AG04449 (cell line): Measurements from ENCODE around the gene HTR7.

Experiments
- CTCF ChIA-PET: fragments of 350-600 bp; formaldehyde crosslinking; extraction: SDS; loops from one replicate; lab custom pipeline; 2021; ENCODE audit warnings: antibody characterized with exemption; lab: Yijun Ruan, JAX
- POLR2A ChIA-PET: fragments of 400-600, 350-600 bp; formaldehyde crosslinking; extraction: SDS; loops from one replicate; lab custom pipeline; 2020; ENCODE audit warnings: antibody characterized with exemption, inconsistent platforms; lab: Yijun Ruan, JAX
- DNase-seq: peaks from one replicate; pipeline ENCODE4 v3.0.0-alpha.2; 2010; ENCODE audit warnings: low read depth, low spot score
- H3K4me3 ChIP-seq: 2 replicates; pipeline ENCODE4 v1.5.1; 2011; ENCODE audit warnings: low read depth, mild to moderate bottlenecking, control low read depth, low read length
- TF ChIP-seq, protein P1 (sequence below): IDR thresholded peaks from one replicate; pipeline ENCODE4 v1.5.1; 2011; ENCODE audit warnings: mild to moderate bottlenecking, moderate library complexity, low read length, control low read depth, inconsistent platforms; ENCODE audit not compliant: insufficient read depth; ENCODE audit errors: missing control alignments

Gene HTR7

GRCh38 chr10:90798482-90798881 lies 59.4 kb downstream of the HTR7 start:
- POLR2A ChIA-PET: no interaction called here
- TF ChIP-seq, protein P1, sequence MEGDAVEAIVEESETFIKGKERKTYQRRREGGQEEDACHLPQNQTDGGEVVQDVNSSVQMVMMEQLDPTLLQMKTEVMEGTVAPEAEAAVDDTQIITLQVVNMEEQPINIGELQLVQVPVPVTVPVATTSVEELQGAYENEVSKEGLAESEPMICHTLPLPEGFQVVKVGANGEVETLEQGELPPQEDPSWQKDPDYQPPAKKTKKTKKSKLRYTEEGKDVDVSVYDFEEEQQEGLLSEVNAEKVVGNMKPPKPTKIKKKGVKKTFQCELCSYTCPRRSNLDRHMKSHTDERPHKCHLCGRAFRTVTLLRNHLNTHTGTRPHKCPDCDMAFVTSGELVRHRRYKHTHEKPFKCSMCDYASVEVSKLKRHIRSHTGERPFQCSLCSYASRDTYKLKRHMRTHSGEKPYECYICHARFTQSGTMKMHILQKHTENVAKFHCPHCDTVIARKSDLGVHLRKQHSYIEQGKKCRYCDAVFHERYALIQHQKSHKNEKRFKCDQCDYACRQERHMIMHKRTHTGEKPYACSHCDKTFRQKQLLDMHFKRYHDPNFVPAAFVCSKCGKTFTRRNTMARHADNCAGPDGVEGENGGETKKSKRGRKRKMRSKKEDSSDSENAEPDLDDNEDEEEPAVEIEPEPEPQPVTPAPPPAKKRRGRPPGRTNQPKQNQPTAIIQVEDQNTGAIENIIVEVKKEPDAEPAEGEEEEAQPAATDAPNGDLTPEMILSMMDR: no peak
- DNase-seq: no peak
- CTCF ChIA-PET: interaction anchor here (2.4 kb wide), 1 partner anchor 11 kb away, joined by 11 read pairs; no protein-coding TSS in a partner anchor
- H3K4me3 ChIP-seq: no peak overlapping the region

- DNase-seq: no peak
- TF ChIP-seq, protein P1: no peak
- ChIA-PET CTCF (interaction anchor here (0.9 kb wide), 1 partner anchor 14 kb away, joined by 3 read pairs; no protein-coding TSS in a partner anchor), POLR2A (no interaction called here)
- no peak overlapping the region for H3K4me3 ChIP-seq
These were observed 67.4 kb downstream of the HTR7 start for GRCh38 chr10:90790422-90790821.

- no peak overlapping the region for H3K4me3 ChIP-seq
- no peak for DNase-seq
- TF ChIP-seq, protein P1: no peak
- CTCF ChIA-PET: interaction anchor here (0.6 to 4.5 kb wide), 13 partner anchors 10 to 996 kb away, joined by 3 to 29 read pairs (median 8); no protein-coding TSS in a partner anchor
- POLR2A ChIA-PET: no interaction called here
These were observed 68.9 kb downstream of the HTR7 start for GRCh38 chr10:90788968-90789367.

GRCh38 chr10:90788199-90788491 lies 69.7 kb downstream of the HTR7 start:
- POLR2A ChIA-PET: no interaction called here
- TF ChIP-seq, protein P1: no peak
- DNase-seq: no peak
- CTCF ChIA-PET: interaction anchor here (0.9 to 4.5 kb wide), 26 partner anchors 10 to 995 kb away, joined by 3 to 29 read pairs (median 5); partner anchors contain the start of gene HTR7
- no peak overlapping the region for H3K4me3 ChIP-seq

DNA sequence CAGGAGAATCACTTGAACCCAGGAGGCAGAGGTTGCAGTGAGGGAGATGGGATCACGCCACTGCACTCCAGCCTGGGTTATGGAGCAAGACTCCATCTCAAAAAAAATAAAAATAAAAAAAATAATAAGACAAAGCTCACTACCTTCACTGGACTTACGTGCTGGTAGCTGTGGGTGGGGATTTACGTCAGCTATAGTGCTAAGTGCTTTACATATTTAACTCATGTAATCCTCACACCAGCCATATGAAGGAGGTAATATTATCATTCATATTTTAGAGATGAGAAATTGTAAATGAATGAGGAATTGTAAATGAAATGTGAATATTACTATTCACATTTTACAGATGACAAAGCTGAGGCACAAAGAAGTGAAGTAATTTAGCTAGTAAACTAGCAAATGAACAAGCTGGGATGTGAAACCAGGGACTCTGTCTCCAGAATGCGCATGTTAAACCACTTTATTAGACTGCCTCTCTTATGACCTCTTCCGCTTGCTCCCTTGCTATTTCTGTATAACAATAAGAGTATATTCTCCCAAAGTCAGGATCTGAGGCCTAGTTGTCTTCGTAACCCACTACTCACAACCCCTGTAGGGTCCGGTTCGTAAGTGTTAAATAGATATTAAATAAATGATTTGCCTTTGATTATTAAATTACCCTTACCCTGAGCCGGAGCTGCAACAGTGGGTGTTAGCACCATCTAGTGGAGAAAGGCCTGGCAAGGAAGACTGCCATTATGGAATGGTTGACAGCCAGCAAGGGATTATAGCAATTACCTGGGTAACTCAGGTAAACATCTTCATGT lies 70.2 kb downstream of the HTR7 start:
- CTCF ChIA-PET: interaction anchor here (0.9 to 4.5 kb wide), 30 partner anchors 9 to 1030 kb away, joined by 3 to 29 read pairs (median 5); partner anchors contain the start of gene HTR7
- DNase-seq: no peak
- TF ChIP-seq, protein P1: peak; percentile 68
- H3K4me3 ChIP-seq: no peak overlapping the region
- POLR2A ChIA-PET: no interaction called here

GRCh38 chr10:90785782-90786181 lies 72.1 kb downstream of the HTR7 start:
- TF ChIP-seq, protein P1: no peak
- DNase-seq: no peak
- H3K4me3 ChIP-seq: no peak overlapping the region
- ChIA-PET POLR2A (no interaction called here), CTCF (interaction anchor here (1.0 to 4.5 kb wide), 4 partner anchors 17 to 78 kb away, joined by 3 to 29 read pairs (median 4); partner anchors contain the start of gene HTR7)
